ENCODE results near the gene DISP1. TPM values are rescaled to one million over a fixed set of nuclear protein-coding genes. Genes with fewer than 3 reads are reported as not detected.
A peak's percentile ranks its signal among the peaks of the same experiment; 100 is the strongest.

DISP1 gene
- polyA plus RNA-seq, 1 experiment, result 6.2 TPM

- H3K9me3 ChIP-seq (ENCODE audit: control insufficient read depth, insufficient read depth, low read length), result no peaks in the 10 kb centered on the region; the same call in 1 of the 2 replicates
- no peak overlapping the region for H3K27ac ChIP-seq (ENCODE audit: low read depth, low read length)
- ChIA-PET CTCF (interaction anchor here (0.6 to 7.2 kb wide), 6 partner anchors 40 to 349 kb away, joined by 3 to 118 read pairs (median 4); no protein-coding TSS in a partner anchor), POLR2A (no interaction called here)
- DNase-seq (ENCODE audit: low read depth, low spot score), result no peak
- peaks cover 9% of the 10 kb centered on the region for H3K27me3 ChIP-seq (ENCODE audit: control insufficient read depth, insufficient read depth, low read length)
- TF ChIP-seq CTCF (IDR thresholded peaks at IDR 0.05; ENCODE audit: low read depth, low read length), result no peak
- no peak overlapping the region for H3K4me3 ChIP-seq (ENCODE audit: low read depth, low read length)
Measured at GRCh38 chr1:222791006-222791710, 23.7 kb upstream of the DISP1 start.

GRCh38 chr1:222792744-222793143 lies 22.1 kb upstream of the DISP1 start:
- Histone ChIP-seq H3K9me3 (ENCODE audit: control insufficient read depth, insufficient read depth, low read length) (no peaks in the 10 kb centered on the region; the same call in 1 of the 2 replicates), H3K4me3 (ENCODE audit: low read depth, low read length) (no peak overlapping the region), H3K27me3 (ENCODE audit: control insufficient read depth, insufficient read depth, low read length) (no peaks in the 10 kb centered on the region), H3K27ac (ENCODE audit: low read depth, low read length) (no peak overlapping the region)
- POLR2A ChIA-PET, result no interaction called here
- TF ChIP-seq CTCF (IDR thresholded peaks at IDR 0.05; ENCODE audit: low read depth, low read length), result peak; percentile 63
- DNase-seq (ENCODE audit: low read depth, low spot score), result no peak
- CTCF ChIA-PET, result interaction anchor here (0.6 to 7.2 kb wide), 16 partner anchors 24 to 891 kb away, joined by 3 to 118 read pairs (median 4); no protein-coding TSS in a partner anchor

- no peak for TF ChIP-seq CTCF (IDR thresholded peaks at IDR 0.05; ENCODE audit: low read depth, low read length)
- Histone ChIP-seq H3K27me3 (ENCODE audit: control insufficient read depth, insufficient read depth, low read length) (no peaks in the 10 kb centered on the region), H3K4me3 (ENCODE audit: low read depth, low read length) (no peak overlapping the region), H3K9me3 (ENCODE audit: control insufficient read depth, insufficient read depth, low read length) (no peaks in the 10 kb centered on the region; the same call in 1 of the 2 replicates), H3K27ac (ENCODE audit: low read depth, low read length) (no peak overlapping the region)
- ChIA-PET CTCF (interaction anchor here (1.9 to 7.2 kb wide), 3 partner anchors 287 to 329 kb away, joined by 13 to 118 read pairs (median 13); no protein-coding TSS in a partner anchor), POLR2A (no interaction called here)
- DNase-seq (ENCODE audit: low read depth, low spot score), result no peak
Measured at GRCh38 chr1:222794656-222795474, 20.0 kb upstream of the DISP1 start.

GRCh38 chr1:222798116-222798515 lies 16.7 kb upstream of the DISP1 start:
- Histone ChIP-seq H3K9me3 (ENCODE audit: control insufficient read depth, insufficient read depth, low read length) (no peaks in the 10 kb centered on the region; the same call in 1 of the 2 replicates), H3K4me3 (ENCODE audit: low read depth, low read length) (no peak overlapping the region), H3K27me3 (ENCODE audit: control insufficient read depth, insufficient read depth, low read length) (no peaks in the 10 kb centered on the region), H3K27ac (ENCODE audit: low read depth, low read length) (no peak overlapping the region)
- ChIA-PET POLR2A (interaction anchor here (0.7 kb wide), 2 partner anchors 166 to 199 kb away, joined by 6 to 7 read pairs; no protein-coding TSS in a partner anchor), CTCF (interaction anchor here (0.6 to 2.4 kb wide), 10 partner anchors 38 to 345 kb away, joined by 3 to 23 read pairs (median 6); no protein-coding TSS in a partner anchor)
- no peak for TF ChIP-seq CTCF (IDR thresholded peaks at IDR 0.05; ENCODE audit: low read depth, low read length)
- DNase-seq (ENCODE audit: low read depth, low spot score), result no peak

Measured in AG04450 (cell line).